B cell (primary cell): ENCODE results near the gene P2RX6. TPM values are rescaled to one million over a fixed set of nuclear protein-coding genes. Genes with fewer than 3 reads are reported as not detected.

Experiments used
- ATAC-seq: fragments of 200-7000 bp; cut with Tn5 transposase; one replicate; pipeline ENCODE4 v1.10.0; 2021; ENCODE audit warnings: low read depth, mild to moderate bottlenecking, moderate number of reproducible peaks, moderate library complexity
- CTCF ChIA-PET: fragments of 350-600 bp; sonication (Branson Sonifier 250); formaldehyde crosslinking; loops from one replicate; lab custom pipeline; 2021; ENCODE audit warnings: antibody characterized with exemption, inconsistent platforms; lab: Charles Lee
- POLR2A ChIA-PET: fragments of 350-600 bp; sonication (Branson Sonifier 250); formaldehyde crosslinking; loops from one replicate; lab custom pipeline; 2021; ENCODE audit warnings: antibody characterized with exemption; lab: Charles Lee
- DNase-seq: peaks from one replicate; pipeline ENCODE4 v3.0.0; 2013
- H2AFZ ChIP-seq: 2 replicates; pipeline ENCODE4 v1.6.1; 2012; ENCODE audit warnings: mild to moderate bottlenecking, low read depth, low read length; ENCODE audit not compliant: insufficient read depth, poor library complexity, severe bottlenecking
- H3K27ac ChIP-seq, 2 donors: 1 replicate in 1 of 2; 2 replicates in 1 of 2; pipeline ENCODE4 v1.5.1; 2012 to 2013; ENCODE audit warnings: low read length in 2 of 2, mild to moderate bottlenecking in 2 of 2, moderate library complexity in 1 of 2
- H3K27me3 ChIP-seq, 4 experiments: fragments of 200-600 bp in 1 of 4; sonication (generic) in 1 of 4; replicated peaks in 1 of 4; 1 replicate in 2 of 4; 2 replicates in 2 of 4; pipeline versions ENCODE4 v1.6.1 to v1.7.0; 2013 to 2016; ENCODE audit warnings: low read length in 3 of 4, mild to moderate bottlenecking in 2 of 4, mixed read lengths in 1 of 4, moderate library complexity in 1 of 4; ENCODE audit not compliant: insufficient read depth in 4 of 4, control insufficient read depth in 3 of 4; ENCODE audit errors: control extremely low read depth in 1 of 4
- H3K36me3 ChIP-seq, 2 experiments: replicated peaks in 1 of 2; 1 replicate in 1 of 2; 2 replicates in 1 of 2; pipeline versions ENCODE4 v1.6.1 to v1.7.1; 2013; ENCODE audit warnings: low read length in 1 of 2; ENCODE audit not compliant: insufficient read depth in 2 of 2, control insufficient read depth in 1 of 2; ENCODE audit errors: control extremely low read depth in 1 of 2, extremely low read depth in 1 of 2
- H3K4me1 ChIP-seq, 2 donors: fragments of 200-600 bp in 1 of 2; sonication (generic) in 1 of 2; 1 replicate in 1 of 2; 2 replicates in 1 of 2; pipeline versions ENCODE4 v1.5.1 to v1.6.1; 2013 to 2017; ENCODE audit warnings: low read length in 2 of 2; ENCODE audit not compliant: control insufficient read depth in 2 of 2, insufficient read depth in 2 of 2
- H3K4me2 ChIP-seq: replicated peaks from 2 replicates; pipeline ENCODE3; 2012; ENCODE audit warnings: mild to moderate bottlenecking, low read depth, low read length; ENCODE audit not compliant: poor library complexity, severe bottlenecking
- H3K4me3 ChIP-seq, 5 experiments: fragments of 200-600 bp in 1 of 5; sonication (generic) in 1 of 5; 1 replicate in 3 of 5; 2 replicates in 2 of 5; pipeline versions ENCODE4 v1.5.1 to v1.7.0; 2011 to 2016; ENCODE audit warnings: low read length in 4 of 5, mild to moderate bottlenecking in 4 of 5, low read depth in 2 of 5, control low read depth in 1 of 5, moderate library complexity in 1 of 5; ENCODE audit not compliant: insufficient read depth in 1 of 5; ENCODE audit errors: control extremely low read depth in 1 of 5, extremely low read depth in 1 of 5
- H3K79me2 ChIP-seq: fragments of 200-600 bp; sonication (generic); one replicate; pipeline ENCODE4 v1.6.0; 2016; ENCODE audit warnings: low read length; ENCODE audit not compliant: control insufficient read depth, insufficient read depth
- H3K9ac ChIP-seq: fragments of 200-600 bp; sonication (generic); 2 replicates; pipeline ENCODE4 v1.6.1; 2017; ENCODE audit warnings: mild to moderate bottlenecking, low read length, moderate library complexity
- H3K9me3 ChIP-seq, 3 donors: one replicate each; pipeline versions ENCODE4 v1.6.1 to v1.7.1; 2013; ENCODE audit warnings: low read length in 2 of 3; ENCODE audit not compliant: control insufficient read depth in 2 of 3, insufficient read depth in 1 of 3; ENCODE audit errors: control extremely low read depth in 1 of 3
- H4K20me1 ChIP-seq: 2 replicates; pipeline ENCODE4 v1.6.0; 2012; ENCODE audit warnings: mild to moderate bottlenecking, low read length; ENCODE audit not compliant: insufficient read depth, control insufficient read depth, poor library complexity, severe bottlenecking
- H3K27ac Mint-ChIP-seq: one replicate; pipeline ENCODE4 v1.8.0; 2021; ENCODE audit warnings: mixed read lengths
- H3K27me3 Mint-ChIP-seq: one replicate; pipeline ENCODE4 v1.8.0; 2021; ENCODE audit warnings: mixed read lengths
- H3K4me1 Mint-ChIP-seq: one replicate; pipeline ENCODE4 v1.8.0; 2021; ENCODE audit warnings: mixed read lengths
- H3K4me3 Mint-ChIP-seq: one replicate; pipeline ENCODE4 v1.8.0; 2021; ENCODE audit warnings: mixed read lengths
- H3K9me3 Mint-ChIP-seq: one replicate; pipeline ENCODE4 v1.8.0; 2022; ENCODE audit warnings: mixed read lengths; ENCODE audit not compliant: insufficient read depth
- EZH2 ChIP-seq: IDR thresholded peaks from 2 replicates; pipeline ENCODE4 v1.6.1; 2012; ENCODE audit warnings: borderline replicate concordance, low read depth, mild to moderate bottlenecking, moderate library complexity, low read length; ENCODE audit not compliant: insufficient read depth, poor library complexity, severe bottlenecking
- WGBS: methylation state at CpG from one replicate; pipeline ENCODE4 v1.1.5; 2013; ENCODE audit warnings: missing lambda C conversion rate; ENCODE audit not compliant: insufficient coverage; 5-methylcytosine and 5-hydroxymethylcytosine counted together
- intact Hi-C: fragments of 100-400 bp; cut with micrococcal nuclease; formaldehyde crosslinking; loops from one replicate; pipeline ENCODE4 v1.10.0; 2022
- polyA plus RNA-seq: library from polyadenylated mRNA; depleted of rRNA; stranded (reverse); fragments of >200 nt; gene quantifications from 2 replicates; pipeline ENCODE4 v1.2.3, GENCODE V29; 2012
- total RNA-seq, 2 donors: library from RNA; stranded (reverse); fragments of 120-200 nt in 1 of 2; gene quantifications; 1 replicate in 1 of 2; 2 replicates in 1 of 2; pipeline versions ENCODE4 v1.2.3 to v1.2.4, GENCODE V29; 2013 to 2022
- TF ChIP-seq, protein P1 (sequence below): fragments of 200-600 bp; IDR thresholded peaks from one replicate; pipeline ENCODE4 v1.8.0; 2022; ENCODE audit warnings: antibody characterized with exemption, mild to moderate bottlenecking

P2RX6 gene
- total and polyA plus RNA-seq, 2 donors (not counting 1 experiment from before 2014, with no cell fraction given) = 0.49 to 0.79 TPM

- Histone ChIP-seq H3K9me3 (no peaks in the 10 kb centered on the region), H3K4me3 (no peak overlapping the region), H3K27me3 (peaks cover 0 to 3% (median 0%) of the 10 kb centered on the region in 4 experiments), H3K79me2 (no peaks in the 10 kb centered on the region), H3K4me1 (no peaks in the 10 kb centered on the region), H3K4me2 (no peak overlapping the region), H3K9ac (no peak overlapping the region), H3K27ac (no peak overlapping the region), H2AFZ (no peak overlapping the region), H4K20me1 (no peaks in the 10 kb centered on the region), H3K36me3 (no peaks in the 10 kb centered on the region)
- ChIA-PET CTCF (interaction anchor here (0.7 to 1.4 kb wide), 3 partner anchors 38 to 185 kb away, joined by 3 read pairs; no protein-coding TSS in a partner anchor), POLR2A (no interaction called here)
- DNase-seq (no peak), ATAC-seq (no peak)
- Mint-ChIP-seq H3K4me1 (no peaks in the 10 kb centered on the region), H3K9me3 (peaks cover 2% of the 10 kb centered on the region), H3K27me3 (peaks cover 6% of the 10 kb centered on the region), H3K27ac (no peak overlapping the region), H3K4me3 (no peak overlapping the region)
- TF ChIP-seq, protein P1, sequence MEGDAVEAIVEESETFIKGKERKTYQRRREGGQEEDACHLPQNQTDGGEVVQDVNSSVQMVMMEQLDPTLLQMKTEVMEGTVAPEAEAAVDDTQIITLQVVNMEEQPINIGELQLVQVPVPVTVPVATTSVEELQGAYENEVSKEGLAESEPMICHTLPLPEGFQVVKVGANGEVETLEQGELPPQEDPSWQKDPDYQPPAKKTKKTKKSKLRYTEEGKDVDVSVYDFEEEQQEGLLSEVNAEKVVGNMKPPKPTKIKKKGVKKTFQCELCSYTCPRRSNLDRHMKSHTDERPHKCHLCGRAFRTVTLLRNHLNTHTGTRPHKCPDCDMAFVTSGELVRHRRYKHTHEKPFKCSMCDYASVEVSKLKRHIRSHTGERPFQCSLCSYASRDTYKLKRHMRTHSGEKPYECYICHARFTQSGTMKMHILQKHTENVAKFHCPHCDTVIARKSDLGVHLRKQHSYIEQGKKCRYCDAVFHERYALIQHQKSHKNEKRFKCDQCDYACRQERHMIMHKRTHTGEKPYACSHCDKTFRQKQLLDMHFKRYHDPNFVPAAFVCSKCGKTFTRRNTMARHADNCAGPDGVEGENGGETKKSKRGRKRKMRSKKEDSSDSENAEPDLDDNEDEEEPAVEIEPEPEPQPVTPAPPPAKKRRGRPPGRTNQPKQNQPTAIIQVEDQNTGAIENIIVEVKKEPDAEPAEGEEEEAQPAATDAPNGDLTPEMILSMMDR = no peak
- TF ChIP-seq EZH2 = no peak
- intact Hi-C loops = no loop called here
- WGBS = 72% methylated on average over 11 of the region's 13 CpGs
Measured at GRCh38 chr22:21064917-21065864, 50.2 kb downstream of the P2RX6 start.
